ENCODE results near the gene ANP32B. TPM values are rescaled to one million over a fixed set of nuclear protein-coding genes. Genes with fewer than 3 reads are reported as not detected.

Gene ANP32B
- polyA plus RNA-seq, 1 of the 3 experiments (the other 2 are of a cell fraction), result 28.4 TPM

DNA sequence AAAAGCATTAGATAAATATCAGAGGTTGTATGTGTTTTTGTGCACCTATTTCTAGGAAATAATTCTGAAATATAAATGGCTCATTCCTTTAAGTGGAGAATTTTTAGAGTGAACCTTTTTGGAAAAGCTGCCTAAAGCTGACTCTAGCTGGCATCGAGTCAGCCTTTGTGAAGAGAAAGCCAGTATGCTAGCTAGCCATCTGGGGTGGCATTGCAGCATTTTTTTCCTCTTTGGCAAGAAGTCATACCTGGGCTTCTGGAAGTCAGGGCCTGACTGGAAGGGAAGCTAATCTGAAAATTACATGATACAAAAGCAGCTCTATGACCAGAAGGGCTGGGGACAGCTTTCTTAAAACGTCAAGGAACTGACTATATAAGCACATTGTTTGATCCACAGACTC, 19.7 kb downstream of the ANP32B start:
- Histone ChIP-seq H3K9me3 (no peaks in the 10 kb centered on the region), H3K9ac (no peak overlapping the region), H3K4me3 (ENCODE audit: low read depth in 2 of 2, low read length in 1 of 2) (no peak overlapping the region), H3K4me1 (ENCODE audit: control insufficient read depth in 1 of 2, insufficient read depth in 2 of 2, low read depth in 1 of 2, low read length in 1 of 2) (no peaks in the 10 kb centered on the region), H4K20me1 (ENCODE audit: insufficient read depth) (peaks cover 17% of the 10 kb centered on the region), H3K79me2 (ENCODE audit: insufficient read depth) (peaks cover 89% of the 10 kb centered on the region), H3K4me2 (no peak overlapping the region), H2AFZ (ENCODE audit: low read depth) (no peak overlapping the region), H3K27ac (ENCODE audit: low read depth in 2 of 2, low read length in 1 of 2) (peak overlapping the region in 1 of 2 experiments; percentile 11; a peak in 1 of 4 replicates), H3K27me3 (ENCODE audit: insufficient read depth) (no peaks in the 10 kb centered on the region), H3K9me2 (no peaks in the 10 kb centered on the region), H3K36me3 (replicated peaks in 1 of 2; ENCODE audit: control insufficient read depth in 1 of 2, insufficient read depth in 2 of 2, low read length in 1 of 2) (peaks cover 70 to 72% of the 10 kb centered on the region in 2 experiments), H3F3A (replicated peaks; ENCODE audit: insufficient read depth) (peaks cover 11% of the 10 kb centered on the region)
- no peak for DNase-seq
- no peak for TF ChIP-seq ELF1 (IDR thresholded peaks at IDR 0.05)
- TF ChIP-seq USF2 (IDR thresholded peaks at IDR 0.05; ENCODE audit: borderline replicate concordance, low read depth, low read length), result no peak
- TF ChIP-seq, protein P1, sequence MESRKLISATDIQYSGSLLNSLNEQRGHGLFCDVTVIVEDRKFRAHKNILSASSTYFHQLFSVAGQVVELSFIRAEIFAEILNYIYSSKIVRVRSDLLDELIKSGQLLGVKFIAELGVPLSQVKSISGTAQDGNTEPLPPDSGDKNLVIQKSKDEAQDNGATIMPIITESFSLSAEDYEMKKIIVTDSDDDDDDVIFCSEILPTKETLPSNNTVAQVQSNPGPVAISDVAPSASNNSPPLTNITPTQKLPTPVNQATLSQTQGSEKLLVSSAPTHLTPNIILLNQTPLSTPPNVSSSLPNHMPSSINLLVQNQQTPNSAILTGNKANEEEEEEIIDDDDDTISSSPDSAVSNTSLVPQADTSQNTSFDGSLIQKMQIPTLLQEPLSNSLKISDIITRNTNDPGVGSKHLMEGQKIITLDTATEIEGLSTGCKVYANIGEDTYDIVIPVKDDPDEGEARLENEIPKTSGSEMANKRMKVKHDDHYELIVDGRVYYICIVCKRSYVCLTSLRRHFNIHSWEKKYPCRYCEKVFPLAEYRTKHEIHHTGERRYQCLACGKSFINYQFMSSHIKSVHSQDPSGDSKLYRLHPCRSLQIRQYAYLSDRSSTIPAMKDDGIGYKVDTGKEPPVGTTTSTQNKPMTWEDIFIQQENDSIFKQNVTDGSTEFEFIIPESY (IDR thresholded peaks at IDR 0.05; ENCODE audit: borderline replicate concordance, low read depth), result no peak
- TF ChIP-seq GABPA (IDR thresholded peaks at IDR 0.05; ENCODE audit: low read depth), result no peak
- TF ChIP-seq, protein P2, sequence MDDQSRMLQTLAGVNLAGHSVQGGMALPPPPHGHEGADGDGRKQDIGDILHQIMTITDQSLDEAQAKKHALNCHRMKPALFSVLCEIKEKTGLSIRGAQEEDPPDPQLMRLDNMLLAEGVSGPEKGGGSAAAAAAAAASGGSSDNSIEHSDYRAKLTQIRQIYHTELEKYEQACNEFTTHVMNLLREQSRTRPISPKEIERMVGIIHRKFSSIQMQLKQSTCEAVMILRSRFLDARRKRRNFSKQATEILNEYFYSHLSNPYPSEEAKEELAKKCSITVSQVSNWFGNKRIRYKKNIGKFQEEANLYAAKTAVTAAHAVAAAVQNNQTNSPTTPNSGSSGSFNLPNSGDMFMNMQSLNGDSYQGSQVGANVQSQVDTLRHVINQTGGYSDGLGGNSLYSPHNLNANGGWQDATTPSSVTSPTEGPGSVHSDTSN (IDR thresholded peaks at IDR 0.05), result no peak
- no peak for TF ChIP-seq TCF12 (IDR thresholded peaks at IDR 0.05)
- no peak for TF ChIP-seq NRF1 (IDR thresholded peaks at IDR 0.05; ENCODE audit: low read depth, low read length)
- TF ChIP-seq, protein P3, sequence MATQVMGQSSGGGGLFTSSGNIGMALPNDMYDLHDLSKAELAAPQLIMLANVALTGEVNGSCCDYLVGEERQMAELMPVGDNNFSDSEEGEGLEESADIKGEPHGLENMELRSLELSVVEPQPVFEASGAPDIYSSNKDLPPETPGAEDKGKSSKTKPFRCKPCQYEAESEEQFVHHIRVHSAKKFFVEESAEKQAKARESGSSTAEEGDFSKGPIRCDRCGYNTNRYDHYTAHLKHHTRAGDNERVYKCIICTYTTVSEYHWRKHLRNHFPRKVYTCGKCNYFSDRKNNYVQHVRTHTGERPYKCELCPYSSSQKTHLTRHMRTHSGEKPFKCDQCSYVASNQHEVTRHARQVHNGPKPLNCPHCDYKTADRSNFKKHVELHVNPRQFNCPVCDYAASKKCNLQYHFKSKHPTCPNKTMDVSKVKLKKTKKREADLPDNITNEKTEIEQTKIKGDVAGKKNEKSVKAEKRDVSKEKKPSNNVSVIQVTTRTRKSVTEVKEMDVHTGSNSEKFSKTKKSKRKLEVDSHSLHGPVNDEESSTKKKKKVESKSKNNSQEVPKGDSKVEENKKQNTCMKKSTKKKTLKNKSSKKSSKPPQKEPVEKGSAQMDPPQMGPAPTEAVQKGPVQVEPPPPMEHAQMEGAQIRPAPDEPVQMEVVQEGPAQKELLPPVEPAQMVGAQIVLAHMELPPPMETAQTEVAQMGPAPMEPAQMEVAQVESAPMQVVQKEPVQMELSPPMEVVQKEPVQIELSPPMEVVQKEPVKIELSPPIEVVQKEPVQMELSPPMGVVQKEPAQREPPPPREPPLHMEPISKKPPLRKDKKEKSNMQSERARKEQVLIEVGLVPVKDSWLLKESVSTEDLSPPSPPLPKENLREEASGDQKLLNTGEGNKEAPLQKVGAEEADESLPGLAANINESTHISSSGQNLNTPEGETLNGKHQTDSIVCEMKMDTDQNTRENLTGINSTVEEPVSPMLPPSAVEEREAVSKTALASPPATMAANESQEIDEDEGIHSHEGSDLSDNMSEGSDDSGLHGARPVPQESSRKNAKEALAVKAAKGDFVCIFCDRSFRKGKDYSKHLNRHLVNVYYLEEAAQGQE (IDR thresholded peaks at IDR 0.05; ENCODE audit: low read depth, low read length), result no peak
- TF ChIP-seq MXI1 (IDR thresholded peaks at IDR 0.05; ENCODE audit: low read depth, low read length), result no peak
- no peak for TF ChIP-seq SIN3A (IDR thresholded peaks at IDR 0.05; ENCODE audit: borderline replicate concordance, low read depth, low read length)
- POLR2A ChIA-PET, result no interaction called here
- WGBS (ENCODE audit: low lambda C conversion rate), result 89% methylated on average over 2 of the region's 2 CpGs
- CTCF ChIA-PET, result interaction anchor here (0.8 to 1.9 kb wide), 4 partner anchors 13 to 79 kb away, joined by 3 to 6 read pairs (median 4); partner anchors contain the start of gene ANP32B

Data from SK-N-SH (cell line).